Liver (tissue), 3 donors: ENCODE results near the gene ZNF777.

Source experiments
- ATF3 ChIP-seq: IDR thresholded peaks from 2 replicates; pipeline ENCODE4 v1.6.1; 2016; ENCODE audit warnings: antibody characterized with exemption
- CTCF ChIP-seq: fragments of 150-350 bp; IDR thresholded peaks from 2 replicates; pipeline ENCODE4 v1.5.1; 2017; ENCODE audit warnings: improper control_type of control experiment, low read depth, low read length; ENCODE audit not compliant: missing input control
- EGR1 ChIP-seq, 2 donors: IDR thresholded peaks; 2 replicates each; pipeline ENCODE4 v1.6.1; 2016 to 2018; ENCODE audit warnings: antibody characterized with exemption in 2 of 2, low read depth in 2 of 2
- GABPA ChIP-seq, 2 donors: IDR thresholded peaks in 1 of 2; conservative IDR thresholded peaks in 1 of 2; 2 replicates each; pipeline ENCODE4 v1.6.1; 2016; ENCODE audit warnings: antibody characterized with exemption in 2 of 2, mild to moderate bottlenecking in 1 of 2, moderate library complexity in 1 of 2
- HNF4G ChIP-seq: IDR thresholded peaks from 2 replicates; pipeline ENCODE4 v1.6.1; 2016; ENCODE audit warnings: antibody characterized with exemption
- JUND ChIP-seq, 2 donors: IDR thresholded peaks; 2 replicates each; pipeline ENCODE4 v1.6.1; 2016; ENCODE audit warnings: antibody characterized with exemption in 2 of 2
- MAX ChIP-seq: IDR thresholded peaks from 2 replicates; pipeline ENCODE4 v1.6.1; 2016; ENCODE audit warnings: antibody characterized with exemption
- RAD21 ChIP-seq, 2 donors: IDR thresholded peaks; 2 replicates each; pipeline ENCODE4 v1.6.1; 2016; ENCODE audit warnings: antibody characterized with exemption in 2 of 2, mild to moderate bottlenecking in 2 of 2
- REST ChIP-seq: IDR thresholded peaks from 2 replicates; pipeline ENCODE4 v1.6.1; 2016; ENCODE audit warnings: antibody characterized with exemption, mild to moderate bottlenecking
- SP1 ChIP-seq: IDR thresholded peaks from 2 replicates; pipeline ENCODE4 v1.6.1; 2018; ENCODE audit warnings: antibody characterized with exemption, mild to moderate bottlenecking
- TAF1 ChIP-seq: conservative IDR thresholded peaks from 2 replicates; pipeline ENCODE4 v1.6.1; 2016; ENCODE audit warnings: antibody characterized with exemption, mild to moderate bottlenecking
- YY1 ChIP-seq: IDR thresholded peaks from 2 replicates; pipeline ENCODE4 v1.6.1; 2016; ENCODE audit warnings: antibody characterized with exemption, mild to moderate bottlenecking
- ZBTB33 ChIP-seq: IDR thresholded peaks from 2 replicates; pipeline ENCODE4 v1.6.1; 2016; ENCODE audit warnings: antibody characterized with exemption
- donor health status: healthy.
- donor health status: healthy.

GRCh38 chr7:149420006-149420405 is 40.9 kb downstream of the ZNF777 start:
- TF ChIP-seq YY1: no peak
- no peak for TF ChIP-seq CTCF
- no peak for TF ChIP-seq MAX
- no peak for TF ChIP-seq JUND (IDR thresholded peaks at IDR 0.05)
- TF ChIP-seq HNF4G: no peak
- no peak for TF ChIP-seq ATF3
- no peak for TF ChIP-seq GABPA (IDR thresholded peaks at IDR 0.05 in 1 of 2, conservative IDR thresholded peaks at IDR 0.05 in 1 of 2)
- no peak for TF ChIP-seq ZBTB33
- no peak for TF ChIP-seq TAF1
- TF ChIP-seq RAD21 (IDR thresholded peaks at IDR 0.05): no peak
- no peak for TF ChIP-seq REST
- TF ChIP-seq SP1: no peak
- no peak for TF ChIP-seq EGR1 (IDR thresholded peaks at IDR 0.05; ENCODE audit: low read depth in 2 of 2)
